ENCODE data around the gene ISG20.
"Not testable (repeated sequence)": the region's sequence is repeated elsewhere in the genome, so short reads cannot be mapped to it uniquely, and the experiment has no call there.

Gene ISG20

GRCh38 chr15:88637436-88637835 lies 1.4 kb upstream of the ISG20 start:
- DNase-seq (ENCODE audit: low read depth) = no peak

GRCh38 chr15:88637841-88638625 lies 783 bp upstream of the ISG20 start:
- DNase-seq (ENCODE audit: low read depth) = no peak

GRCh38 chr15:88641959-88642452 lies 3.2 kb downstream of the ISG20 start:
- DNase-seq (ENCODE audit: low read depth) = no peak

GRCh38 chr15:88642514-88642913 lies 3.7 kb downstream of the ISG20 start:
- DNase-seq (ENCODE audit: low read depth) = not testable (repeated sequence)

GRCh38 chr15:88644741-88645140 lies 5.9 kb downstream of the ISG20 start:
- DNase-seq (ENCODE audit: low read depth) = no peak

GRCh38 chr15:88645171-88646087 lies 6.6 kb downstream of the ISG20 start:
- DNase-seq (ENCODE audit: low read depth) = no peak

- no peak for DNase-seq (ENCODE audit: low read depth)
Observed at GRCh38 chr15:88646088-88646405, 7.2 kb downstream of the ISG20 start.

- no peak for DNase-seq (ENCODE audit: low read depth)
Observed at GRCh38 chr15:88646951-88647350, 8.1 kb downstream of the ISG20 start.

- DNase-seq (ENCODE audit: low read depth) = no peak
Observed at GRCh38 chr15:88647351-88648105, 8.7 kb downstream of the ISG20 start.

- no peak for DNase-seq (ENCODE audit: low read depth)
Observed at GRCh38 chr15:88648357-88649214, 9.8 kb downstream of the ISG20 start.

GRCh38 chr15:88649286-88649733 lies 10.5 kb downstream of the ISG20 start:
- no peak for DNase-seq (ENCODE audit: low read depth)

- no peak for DNase-seq (ENCODE audit: low read depth)
Observed at GRCh38 chr15:88649753-88650551, 11.1 kb downstream of the ISG20 start.

- no peak for DNase-seq (ENCODE audit: low read depth)
Observed at GRCh38 chr15:88650556-88650955, 11.7 kb downstream of the ISG20 start.

GRCh38 chr15:88651136-88651732 lies 12.4 kb downstream of the ISG20 start:
- no peak for DNase-seq (ENCODE audit: low read depth)

- no peak for DNase-seq (ENCODE audit: low read depth)
Observed at GRCh38 chr15:88651971-88652370, 13.2 kb downstream of the ISG20 start.

- DNase-seq (ENCODE audit: low read depth) = no peak
Observed at GRCh38 chr15:88652456-88653199, 13.8 kb downstream of the ISG20 start.

- DNase-seq (ENCODE audit: low read depth) = no peak
Observed at GRCh38 chr15:88653200-88654064, 14.6 kb downstream of the ISG20 start.

GRCh38 chr15:88654430-88655102 lies 15.8 kb downstream of the ISG20 start:
- no peak for DNase-seq (ENCODE audit: low read depth)

All from CMK (cell line).